ENCODE data around the gene ZFP1. TPM values are rescaled to one million over a fixed set of nuclear protein-coding genes. Genes with fewer than 3 reads are reported as not detected.
"Not testable (repeated sequence)": the region's sequence is repeated elsewhere in the genome, so short reads cannot be mapped to it uniquely, and the experiment has no call there.

Gene ZFP1
- total and polyA plus RNA-seq, 2 experiments from 2014 or later, result 6.8 to 7.8 TPM

DNA sequence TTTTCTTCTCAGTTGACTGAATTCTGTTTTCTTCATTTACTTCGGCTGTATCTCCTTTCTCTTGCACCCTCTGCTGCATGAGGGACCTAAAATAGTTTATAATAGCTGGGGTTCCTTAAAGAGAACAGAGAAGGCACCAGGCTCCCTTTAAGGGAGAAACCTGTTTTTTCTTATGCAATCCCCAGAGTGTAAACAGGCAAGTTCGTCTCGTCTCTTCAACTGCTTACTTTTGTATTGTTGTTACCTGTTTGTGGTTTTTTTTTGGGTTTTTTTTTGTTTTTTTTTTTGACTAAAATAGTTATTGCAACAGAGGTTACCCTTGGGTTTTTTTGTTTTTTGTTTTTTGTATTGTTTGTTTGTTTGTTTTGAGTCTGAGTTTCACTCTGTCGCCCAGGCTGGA is 28.1 kb upstream of the ZFP1 start:
- no peaks in the 10 kb centered on the region for H3K4me1 ChIP-seq (ENCODE audit: insufficient read depth)
- no peak overlapping the region for H3K9ac ChIP-seq
- 56 to 71% methylated on average over 4 of the region's 4 CpGs for WGBS, 2 experiments (ENCODE audit: low coverage in 1 of 2, low lambda C conversion rate in 2 of 2, missing lambda C conversion rate in 2 of 2)
- no peaks in the 10 kb centered on the region for H3K9me2 ChIP-seq (ENCODE audit: insufficient read depth)
- H2AFZ ChIP-seq, result no peak overlapping the region
- H3K9me3 ChIP-seq (ENCODE audit: low read depth), result no peaks in the 10 kb centered on the region
- no peak overlapping the region for H3K4me3 ChIP-seq
- H3K27ac ChIP-seq, result no peak overlapping the region
- H3K36me3 ChIP-seq (ENCODE audit: low read depth), result no peaks in the 10 kb centered on the region
- in situ Hi-C loops (cut with MboI), result no loop called here
- no peaks in the 10 kb centered on the region for H3K27me3 ChIP-seq (replicated peaks; ENCODE audit: insufficient read depth)
- DNase-seq, result no peak
- H3F3A ChIP-seq (ENCODE audit: insufficient read depth), result no peaks in the 10 kb centered on the region
- no peaks in the 10 kb centered on the region for H4K20me1 ChIP-seq (ENCODE audit: insufficient read depth)
- TF ChIP-seq EZH2 (IDR thresholded peaks at IDR 0.05; ENCODE audit: insufficient read depth, poor library complexity, severe bottlenecking), result no peak
- TF ChIP-seq EZH2phosphoT487 (IDR thresholded peaks at IDR 0.05; ENCODE audit: insufficient read depth, low read depth), result no peak
- H3K4me2 ChIP-seq (ENCODE audit: unreplicated experiment), result no peak overlapping the region
- H3K79me2 ChIP-seq (ENCODE audit: insufficient read depth), result no peaks in the 10 kb centered on the region

- Histone ChIP-seq H4K20me1 (ENCODE audit: insufficient read depth) (no peaks in the 10 kb centered on the region), H3K36me3 (ENCODE audit: low read depth) (no peaks in the 10 kb centered on the region), H3K9me3 (ENCODE audit: low read depth) (no peaks in the 10 kb centered on the region), H3F3A (ENCODE audit: insufficient read depth) (no peaks in the 10 kb centered on the region), H3K9ac (no peak overlapping the region), H3K4me2 (ENCODE audit: unreplicated experiment) (no peak overlapping the region), H2AFZ (no peak overlapping the region), H3K79me2 (ENCODE audit: insufficient read depth) (no peaks in the 10 kb centered on the region), H3K4me1 (ENCODE audit: insufficient read depth) (no peaks in the 10 kb centered on the region), H3K4me3 (no peak overlapping the region), H3K9me2 (ENCODE audit: insufficient read depth) (no peaks in the 10 kb centered on the region), H3K27me3 (replicated peaks; ENCODE audit: insufficient read depth) (no peaks in the 10 kb centered on the region), H3K27ac (no peak overlapping the region)
- in situ Hi-C loops (cut with MboI), result no loop called here
- no peak for DNase-seq
- TF ChIP-seq EZH2phosphoT487 (IDR thresholded peaks at IDR 0.05; ENCODE audit: insufficient read depth, low read depth) (no peak), EZH2 (IDR thresholded peaks at IDR 0.05; ENCODE audit: insufficient read depth, poor library complexity, severe bottlenecking) (no peak)
- 75 to 87% methylated on average over 6 of the region's 6 CpGs for WGBS, 2 experiments (ENCODE audit: low coverage in 1 of 2, low lambda C conversion rate in 2 of 2, missing lambda C conversion rate in 2 of 2)
Observed at GRCh38 chr16:75121949-75122568, 26.3 kb upstream of the ZFP1 start.

GRCh38 chr16:75122609-75123008 is 25.7 kb upstream of the ZFP1 start:
- Histone ChIP-seq H3K36me3 (ENCODE audit: low read depth) (no peaks in the 10 kb centered on the region), H3F3A (ENCODE audit: insufficient read depth) (no peaks in the 10 kb centered on the region), H2AFZ (no peak overlapping the region), H3K27ac (no peak overlapping the region), H4K20me1 (ENCODE audit: insufficient read depth) (no peaks in the 10 kb centered on the region), H3K4me2 (ENCODE audit: unreplicated experiment) (no peak overlapping the region), H3K4me1 (ENCODE audit: insufficient read depth) (no peaks in the 10 kb centered on the region), H3K27me3 (replicated peaks; ENCODE audit: insufficient read depth) (no peaks in the 10 kb centered on the region), H3K9ac (no peak overlapping the region), H3K4me3 (no peak overlapping the region), H3K9me2 (ENCODE audit: insufficient read depth) (no peaks in the 10 kb centered on the region), H3K9me3 (ENCODE audit: low read depth) (no peaks in the 10 kb centered on the region), H3K79me2 (ENCODE audit: insufficient read depth) (no peaks in the 10 kb centered on the region)
- no peak for DNase-seq
- in situ Hi-C loops (cut with MboI), result no loop called here
- no peak for TF ChIP-seq EZH2 (IDR thresholded peaks at IDR 0.05; ENCODE audit: insufficient read depth, poor library complexity, severe bottlenecking)
- TF ChIP-seq EZH2phosphoT487 (IDR thresholded peaks at IDR 0.05; ENCODE audit: insufficient read depth, low read depth), result no peak
- 63 to 66% methylated on average over 1 of the region's 1 CpG for WGBS, 2 experiments (ENCODE audit: low coverage in 1 of 2, low lambda C conversion rate in 2 of 2, missing lambda C conversion rate in 2 of 2)

GRCh38 chr16:75127713-75128415 is 20.5 kb upstream of the ZFP1 start:
- Histone ChIP-seq H3K36me3 (ENCODE audit: low read depth) (no peaks in the 10 kb centered on the region), H3K27ac (no peak overlapping the region), H4K20me1 (ENCODE audit: insufficient read depth) (no peaks in the 10 kb centered on the region), H3K27me3 (replicated peaks; ENCODE audit: insufficient read depth) (no peaks in the 10 kb centered on the region; the same call in 1 of the 2 replicates), H3K9ac (no peak overlapping the region), H2AFZ (no peak overlapping the region), H3K4me1 (ENCODE audit: insufficient read depth) (no peaks in the 10 kb centered on the region), H3K9me2 (ENCODE audit: insufficient read depth) (no peaks in the 10 kb centered on the region), H3F3A (ENCODE audit: insufficient read depth) (no peaks in the 10 kb centered on the region), H3K9me3 (ENCODE audit: low read depth) (no peaks in the 10 kb centered on the region), H3K4me2 (ENCODE audit: unreplicated experiment) (no peak overlapping the region), H3K4me3 (no peak overlapping the region), H3K79me2 (ENCODE audit: insufficient read depth) (no peaks in the 10 kb centered on the region)
- DNase-seq, result no peak
- TF ChIP-seq EZH2 (IDR thresholded peaks at IDR 0.05; ENCODE audit: insufficient read depth, poor library complexity, severe bottlenecking), result no peak
- TF ChIP-seq EZH2phosphoT487 (IDR thresholded peaks at IDR 0.05; ENCODE audit: insufficient read depth, low read depth), result no peak
- in situ Hi-C loops (cut with MboI), result no loop called here
- WGBS, 2 experiments (ENCODE audit: low coverage in 1 of 2, low lambda C conversion rate in 2 of 2, missing lambda C conversion rate in 2 of 2), result 36 to 39% methylated on average over 4 of the region's 4 CpGs

DNA sequence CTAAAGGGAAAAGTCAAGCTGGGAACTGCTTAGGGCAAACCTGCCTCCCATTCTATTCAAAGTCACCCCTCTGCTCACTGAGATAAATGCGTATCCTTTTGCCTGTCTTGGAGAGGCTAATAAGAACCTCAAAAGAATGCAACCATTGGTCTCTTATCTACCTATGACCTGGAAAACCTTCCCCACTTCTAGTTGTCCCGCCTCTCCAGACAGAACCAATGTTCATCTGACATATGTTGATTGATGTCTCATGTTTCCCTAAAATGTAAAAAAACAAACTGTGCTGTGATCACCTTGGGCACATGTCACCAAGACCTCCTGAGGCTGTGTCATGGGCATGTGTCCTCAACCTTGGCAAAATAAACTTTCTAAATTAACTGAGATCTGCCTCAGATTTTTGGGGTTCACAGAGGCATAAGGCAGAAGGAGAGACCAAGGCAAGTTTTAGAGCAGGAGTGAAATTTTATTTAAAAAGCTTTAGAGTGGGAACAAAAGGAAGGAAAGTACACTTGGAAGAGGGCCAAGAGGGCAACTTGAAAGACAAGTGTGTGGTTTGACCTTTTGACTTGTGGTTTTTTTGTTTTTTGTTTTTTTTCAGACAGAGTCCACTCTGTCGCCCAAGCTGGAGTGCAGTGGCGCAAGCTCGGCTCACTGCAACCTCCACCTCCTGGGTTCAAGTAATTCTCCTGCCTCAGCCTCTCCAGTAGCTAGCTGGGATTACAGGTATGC is 18.7 kb upstream of the ZFP1 start:
- H3F3A ChIP-seq (ENCODE audit: insufficient read depth); H2AFZ ChIP-seq; H3K79me2 ChIP-seq (ENCODE audit: insufficient read depth); H3K4me1 ChIP-seq (ENCODE audit: insufficient read depth); H3K9me2 ChIP-seq (ENCODE audit: insufficient read depth); H4K20me1 ChIP-seq (ENCODE audit: insufficient read depth); H3K4me2 ChIP-seq (ENCODE audit: unreplicated experiment); in situ Hi-C loops (cut with MboI); DNase-seq; H3K4me3 ChIP-seq; H3K27me3 ChIP-seq (replicated peaks; ENCODE audit: insufficient read depth); H3K9ac ChIP-seq; H3K9me3 ChIP-seq (ENCODE audit: low read depth); H3K36me3 ChIP-seq (ENCODE audit: low read depth); H3K27ac ChIP-seq: not testable (repeated sequence)
- WGBS, 2 experiments (ENCODE audit: low coverage in 1 of 2, low lambda C conversion rate in 2 of 2, missing lambda C conversion rate in 2 of 2), result 54 to 62% methylated on average over 5 of the region's 5 CpGs
